Measurements from ENCODE around the gene ALPK3.

Gene ALPK3

DNA sequence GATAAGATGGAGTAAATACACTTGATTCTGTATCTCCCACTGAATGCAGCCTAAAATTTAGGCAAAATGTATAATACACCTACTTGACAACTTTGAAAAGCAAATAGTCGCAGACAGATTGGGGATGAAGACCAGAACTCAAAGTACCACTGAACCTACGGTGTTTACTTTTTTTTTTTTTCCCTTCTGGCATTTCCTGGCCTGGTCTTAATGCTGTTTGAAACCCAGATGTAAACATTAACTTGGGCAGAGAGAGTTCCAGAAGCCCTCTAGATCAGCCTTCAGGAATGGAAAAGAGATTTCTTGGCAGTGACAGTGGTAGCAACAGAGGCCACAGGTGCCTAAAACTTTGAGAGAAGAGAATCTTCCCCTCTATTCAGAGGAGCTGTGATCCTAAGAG is 27.8 kb downstream of the ALPK3 start:
- no peak for DNase-seq (ENCODE audit: low read depth in 2 of 3, low spot score in 1 of 3)

DNA sequence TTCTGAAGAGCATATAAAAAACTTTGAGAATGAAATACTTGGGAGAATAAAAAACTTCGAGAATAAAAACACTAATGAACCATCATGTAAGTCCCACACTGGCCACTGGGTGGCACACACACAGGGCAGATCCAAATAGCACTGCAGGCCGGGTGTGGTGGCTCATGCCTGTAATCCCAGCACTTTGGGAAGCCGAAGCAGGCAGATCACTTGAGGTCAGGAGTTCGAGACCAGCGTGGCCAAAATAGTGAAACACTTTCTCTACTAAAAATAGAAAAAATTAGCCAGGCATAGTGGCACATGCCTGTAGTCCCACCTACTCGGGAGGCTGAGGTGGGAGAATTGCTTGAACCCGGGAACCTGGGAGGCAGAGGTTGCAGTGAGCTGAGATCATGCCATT is 28.5 kb downstream of the ALPK3 start:
- peak; percentile 16 to 45 (median 25) for DNase-seq (ENCODE audit: low read depth in 2 of 3, low spot score in 1 of 3)

DNA sequence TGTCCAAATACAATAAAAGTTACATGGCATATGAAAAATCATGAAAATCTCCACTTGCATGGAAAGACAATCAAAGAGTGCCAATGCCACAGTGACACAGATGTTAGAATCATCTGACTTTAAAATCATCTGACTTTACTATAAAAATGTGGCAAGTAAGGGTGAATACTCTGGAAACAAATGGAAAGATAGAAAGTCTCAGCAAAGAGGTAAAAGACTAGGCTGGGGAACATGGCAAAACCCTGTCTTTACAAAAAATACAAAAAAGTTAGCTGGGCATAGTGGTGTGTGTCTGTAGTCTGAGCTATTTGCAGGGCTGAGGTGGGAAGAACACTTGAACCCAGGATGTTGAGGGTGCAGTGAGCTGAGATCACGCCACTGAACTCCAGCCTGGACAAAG is 29.1 kb downstream of the ALPK3 start:
- no peak for DNase-seq (ENCODE audit: low read depth in 2 of 3, low spot score in 1 of 3)

DNA sequence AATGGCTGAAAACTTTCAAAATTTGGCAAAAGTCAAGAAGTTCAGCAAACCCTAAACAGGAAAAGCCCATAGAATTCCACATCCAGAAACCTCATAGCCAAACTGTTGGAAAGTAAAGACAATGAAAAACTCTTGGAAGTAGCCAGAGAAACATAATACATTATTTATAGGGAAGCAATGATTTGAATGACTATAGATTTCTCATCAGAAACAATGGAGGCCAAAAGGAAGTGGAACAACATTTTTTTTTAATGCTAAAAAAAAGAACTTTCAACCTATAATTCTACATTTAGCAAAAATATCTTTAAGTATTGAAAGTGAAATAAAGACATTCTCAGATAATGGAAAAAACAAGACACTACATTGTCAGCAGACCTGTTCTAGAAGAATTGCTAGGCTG is 30.2 kb downstream of the ALPK3 start:
- no peak for DNase-seq (ENCODE audit: low read depth in 2 of 3, low spot score in 1 of 3)

DNA sequence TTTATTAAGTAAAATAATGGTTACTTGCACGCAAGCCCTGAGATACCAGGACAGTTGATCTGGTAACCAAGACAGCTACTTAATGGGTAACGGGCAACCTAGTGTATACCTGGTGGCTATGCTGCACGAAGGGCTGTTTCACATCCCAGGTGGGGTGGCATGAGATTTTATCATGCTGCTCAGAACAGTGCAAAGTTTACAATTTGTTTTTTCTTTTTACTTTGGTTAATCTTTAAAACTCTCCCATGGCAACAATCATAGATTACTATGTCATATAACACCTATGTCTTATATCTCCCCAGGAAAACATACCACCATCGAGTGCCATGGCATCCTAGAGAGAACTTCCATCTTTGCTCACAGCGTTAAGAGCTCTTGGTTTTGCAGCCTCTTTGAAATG is 35.1 kb downstream of the ALPK3 start:
- no peak for DNase-seq (ENCODE audit: low read depth in 2 of 3, low spot score in 1 of 3)

DNA sequence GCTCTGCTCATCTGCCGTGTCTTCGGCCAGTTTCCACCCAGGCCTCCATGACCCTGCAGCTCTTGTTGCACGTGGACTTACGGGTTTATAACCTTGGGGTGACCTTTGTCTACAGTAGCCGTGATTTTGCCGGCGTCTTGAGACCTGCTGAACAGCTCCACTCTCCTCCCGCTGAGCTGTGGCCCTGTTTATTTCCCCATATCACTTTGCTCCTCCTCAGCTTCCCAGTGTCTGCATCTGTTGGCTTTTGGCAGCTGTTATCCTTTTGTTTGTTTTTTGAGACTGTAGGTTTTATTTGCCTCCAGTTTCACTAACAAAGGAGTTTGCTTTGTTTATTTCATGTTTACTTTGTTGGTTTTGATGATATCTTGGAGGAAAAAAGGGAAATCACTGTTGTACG is 38.0 kb downstream of the ALPK3 start:
- DNase-seq (ENCODE audit: low read depth in 2 of 3, low spot score in 1 of 3), result no peak

DNA sequence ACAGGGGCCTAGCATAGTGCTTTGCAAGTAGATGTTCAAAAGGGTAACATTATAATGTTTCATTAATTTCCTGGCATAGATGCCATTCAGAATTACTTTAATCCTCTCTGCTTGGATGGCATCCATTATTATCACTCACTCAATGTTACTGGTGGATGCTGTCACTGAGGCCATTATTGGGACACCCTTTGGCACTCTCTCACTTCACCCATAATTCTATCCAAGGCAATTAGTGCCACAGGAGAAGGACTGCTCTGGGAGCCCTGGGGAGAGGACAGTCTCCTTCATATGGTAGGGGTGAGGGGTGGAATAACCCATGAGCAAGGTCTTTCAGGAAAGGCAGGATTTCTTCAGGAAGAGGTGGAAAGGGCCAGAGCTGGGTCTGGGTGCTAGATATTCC is 38.6 kb downstream of the ALPK3 start:
- no peak for DNase-seq (ENCODE audit: low read depth in 2 of 3, low spot score in 1 of 3)

DNA sequence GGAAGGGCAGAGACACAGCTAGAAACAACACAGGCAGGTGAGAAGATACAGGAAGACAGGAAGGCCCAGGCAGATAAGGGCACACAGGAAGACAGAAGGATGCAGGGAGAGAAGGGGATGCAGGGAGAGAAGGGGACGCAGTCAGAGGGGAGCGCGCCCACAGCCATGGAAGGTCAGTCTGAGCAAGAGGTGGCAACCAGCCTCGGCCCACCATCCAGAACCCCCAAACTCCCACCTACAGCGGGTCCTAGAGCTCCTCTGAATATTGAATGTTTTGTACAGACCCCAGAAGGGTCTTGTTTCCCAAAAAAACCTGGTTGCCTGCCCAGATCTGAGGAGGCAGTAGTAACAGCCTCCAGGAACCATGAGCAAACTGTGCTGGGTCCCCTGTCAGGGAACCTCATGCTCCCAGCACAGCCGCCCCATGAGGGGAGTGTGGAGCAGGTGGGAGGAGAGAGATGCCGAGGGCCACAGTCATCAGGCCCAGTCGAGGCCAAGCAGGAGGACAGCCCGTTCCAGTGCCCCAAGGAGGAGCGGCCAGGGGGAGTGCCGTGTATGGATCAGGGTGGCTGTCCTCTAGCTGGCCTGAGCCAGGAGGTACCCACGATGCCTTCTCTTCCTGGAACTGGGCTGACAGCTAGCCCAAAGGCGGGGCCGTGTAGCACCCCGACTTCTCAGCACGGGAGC is 39.7 kb downstream of the ALPK3 start:
- DNase-seq (ENCODE audit: low read depth in 2 of 3, low spot score in 1 of 3), result no peak

DNA sequence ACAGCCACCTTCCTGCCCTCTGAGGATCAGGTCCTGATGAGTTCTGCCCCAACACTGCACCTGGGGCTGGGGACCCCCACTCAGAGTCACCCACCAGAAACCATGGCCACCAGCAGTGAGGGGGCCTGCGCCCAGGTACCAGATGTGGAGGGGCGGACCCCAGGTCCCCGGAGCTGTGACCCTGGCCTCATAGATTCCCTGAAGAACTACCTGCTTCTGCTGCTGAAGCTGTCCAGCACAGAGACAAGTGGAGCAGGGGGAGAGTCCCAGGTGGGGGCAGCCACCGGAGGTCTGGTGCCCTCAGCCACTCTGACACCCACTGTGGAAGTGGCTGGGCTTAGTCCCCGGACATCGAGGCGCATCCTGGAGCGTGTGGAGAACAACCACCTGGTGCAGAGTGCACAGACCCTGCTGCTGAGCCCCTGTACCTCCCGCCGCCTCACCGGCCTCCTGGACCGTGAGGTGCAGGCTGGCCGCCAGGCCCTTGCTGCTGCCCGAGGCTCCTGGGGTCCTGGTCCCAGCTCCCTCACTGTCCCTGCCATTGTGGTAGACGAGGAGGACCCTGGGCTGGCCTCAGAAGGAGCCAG is 40.4 kb downstream of the ALPK3 start:
- no peak for DNase-seq (ENCODE audit: low read depth in 2 of 3, low spot score in 1 of 3)

DNA sequence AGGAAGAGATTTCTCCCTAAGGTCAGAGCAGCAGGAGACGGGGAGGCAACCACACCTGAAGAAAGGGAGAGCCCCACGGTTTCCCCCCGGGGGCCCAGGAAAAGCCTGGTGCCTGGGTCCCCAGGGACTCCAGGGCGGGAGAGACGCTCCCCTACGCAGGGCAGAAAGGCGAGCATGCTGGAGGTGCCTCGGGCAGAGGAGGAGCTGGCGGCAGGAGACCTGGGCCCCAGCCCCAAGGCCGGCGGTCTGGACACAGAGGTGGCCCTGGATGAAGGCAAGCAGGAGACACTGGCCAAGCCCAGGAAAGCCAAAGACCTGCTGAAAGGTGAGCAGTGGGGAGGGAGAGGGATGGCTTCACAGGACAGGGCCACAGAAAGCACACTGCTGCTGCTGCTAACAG is 41.1 kb downstream of the ALPK3 start:
- no peak for DNase-seq (ENCODE audit: low read depth in 2 of 3, low spot score in 1 of 3)

DNA sequence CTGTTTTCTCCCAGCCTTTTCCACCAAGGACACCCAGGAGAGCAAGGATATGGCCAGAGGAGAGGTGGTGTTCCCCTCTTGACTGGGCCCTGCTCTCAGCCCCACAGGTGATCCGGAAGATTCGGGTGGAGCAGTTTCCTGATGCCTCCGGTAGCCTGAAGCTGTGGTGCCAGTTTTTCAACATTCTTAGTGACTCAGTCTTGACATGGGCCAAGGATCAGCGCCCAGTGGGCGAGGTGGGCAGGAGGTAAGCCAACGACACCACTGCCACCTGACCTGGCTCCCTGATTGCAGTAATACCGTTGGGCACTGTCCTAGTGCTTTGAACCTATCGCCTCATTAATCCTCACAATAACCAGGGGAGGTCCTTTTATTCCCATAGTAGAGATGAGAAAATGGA is 42.0 kb downstream of the ALPK3 start:
- DNase-seq (ENCODE audit: low read depth in 2 of 3, low spot score in 1 of 3), result no peak

DNA sequence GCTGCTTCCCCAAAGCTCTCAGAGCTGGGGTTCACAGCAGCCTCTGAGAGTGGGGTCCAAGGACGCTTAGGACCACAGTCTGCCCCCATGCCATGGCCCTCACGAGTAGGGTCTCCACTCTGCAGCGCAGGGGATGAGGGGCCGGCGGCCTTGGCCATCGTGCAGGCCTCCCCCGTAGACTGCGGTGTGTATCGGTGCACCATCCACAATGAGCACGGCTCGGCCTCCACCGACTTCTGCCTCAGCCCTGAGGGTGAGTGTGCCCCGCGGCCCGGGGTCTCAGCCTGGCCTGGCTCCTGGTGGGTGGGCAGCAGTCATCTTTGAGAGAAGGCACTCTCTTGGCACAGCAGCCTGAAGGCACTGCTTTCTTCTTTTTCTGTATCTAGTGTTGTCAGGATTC is 42.5 kb downstream of the ALPK3 start:
- DNase-seq (ENCODE audit: low read depth in 2 of 3, low spot score in 1 of 3), result no peak

DNA sequence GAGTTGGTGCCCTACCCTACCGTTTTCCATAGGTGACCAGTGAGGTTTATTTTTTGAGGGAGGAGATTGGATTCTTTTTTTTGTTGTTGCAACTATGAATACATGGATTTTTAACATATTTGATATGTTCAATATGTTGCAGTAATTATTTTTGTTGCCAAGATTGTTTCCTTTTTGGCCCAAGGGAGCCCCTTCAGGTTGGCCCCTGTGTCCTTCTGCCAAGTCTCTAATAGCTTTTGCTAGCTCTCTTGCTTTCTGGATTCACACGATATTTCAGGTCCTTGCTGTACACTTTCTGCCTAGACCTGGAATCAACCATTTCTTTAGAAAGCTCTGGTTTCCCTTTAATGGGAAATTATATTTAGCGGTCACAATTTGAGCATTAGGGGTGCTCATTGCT is 44.6 kb downstream of the ALPK3 start:
- no peak for DNase-seq (ENCODE audit: low read depth in 2 of 3, low spot score in 1 of 3)

DNA sequence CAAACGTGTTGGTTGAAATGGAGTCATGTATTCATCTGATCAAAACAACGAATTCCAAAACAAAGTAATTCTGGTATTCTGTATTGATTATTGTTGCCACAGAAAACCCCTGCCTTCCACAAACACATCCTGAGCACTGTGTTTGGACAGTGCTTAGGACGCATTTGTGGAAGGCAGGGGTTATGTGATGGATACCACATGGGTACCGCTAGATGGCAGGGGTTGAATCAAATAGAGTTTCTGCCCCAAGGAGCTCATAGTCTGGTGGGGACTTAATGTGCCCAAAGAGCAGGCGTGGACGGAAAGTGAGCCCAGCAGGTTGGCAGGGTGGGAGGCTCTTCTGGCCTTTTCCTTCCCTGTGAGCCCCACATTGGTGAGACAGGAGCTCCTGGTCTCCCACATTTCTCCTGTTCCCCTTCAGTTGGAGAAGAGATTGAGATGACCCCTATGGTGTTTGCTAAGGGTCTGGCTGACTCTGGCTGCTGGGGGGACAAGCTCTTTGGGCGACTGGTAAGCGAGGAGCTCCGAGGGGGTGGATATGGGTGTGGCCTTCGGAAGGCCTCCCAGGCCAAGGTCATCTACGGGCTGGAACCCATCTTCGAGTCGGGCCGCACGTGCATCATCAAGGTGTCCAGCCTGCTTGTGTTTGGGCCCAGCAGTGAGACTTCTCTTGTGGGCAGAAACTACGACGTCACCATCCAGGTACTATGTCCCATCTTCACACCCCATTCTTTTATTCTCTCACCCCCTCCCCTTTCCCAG is 45.2 kb downstream of the ALPK3 start:
- no peak for DNase-seq (ENCODE audit: low read depth in 2 of 3, low spot score in 1 of 3)

DNA sequence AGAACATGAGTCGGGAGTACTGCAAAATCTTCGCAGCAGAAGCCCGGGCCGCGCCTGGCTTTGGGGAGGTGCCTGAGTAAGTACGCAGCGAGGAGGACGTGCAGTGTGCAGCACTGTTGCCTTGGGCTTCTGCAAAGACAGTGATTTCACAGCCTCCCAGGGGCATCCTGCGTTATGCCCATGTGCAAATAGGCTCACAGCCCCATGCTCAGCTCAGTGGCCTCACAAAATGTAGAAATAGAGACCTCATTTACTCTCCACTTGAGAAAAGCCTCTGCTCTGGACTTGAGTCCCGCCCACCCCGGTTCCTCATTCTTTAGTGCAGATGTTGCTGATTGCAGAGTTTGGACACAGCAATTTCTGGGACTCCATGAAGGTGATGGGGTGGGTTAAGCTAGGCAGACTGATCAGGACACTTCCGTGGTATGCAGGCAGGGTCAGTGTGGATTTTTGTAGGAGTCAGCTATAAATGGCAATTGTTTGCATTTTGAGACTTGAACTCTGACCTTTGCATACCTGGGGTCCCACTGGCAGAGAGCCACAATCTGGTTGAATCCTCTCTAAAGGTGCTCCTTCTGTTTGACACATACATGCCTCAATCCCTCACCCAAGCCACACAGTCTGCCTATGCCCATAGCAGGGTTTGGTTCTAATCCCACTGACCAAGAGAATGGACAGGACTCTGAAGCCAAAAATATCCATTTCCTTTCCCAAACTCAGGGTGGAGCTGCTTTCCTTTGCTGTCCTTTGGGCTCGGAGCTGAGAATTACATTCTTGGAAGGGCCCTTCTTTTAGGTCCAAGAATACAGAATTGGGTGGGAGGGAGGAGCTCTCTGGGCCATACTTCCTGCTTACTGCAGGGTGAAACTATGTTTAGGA is 46.6 kb downstream of the ALPK3 start:
- DNase-seq (ENCODE audit: low read depth in 2 of 3, low spot score in 1 of 3), result no peak

DNA sequence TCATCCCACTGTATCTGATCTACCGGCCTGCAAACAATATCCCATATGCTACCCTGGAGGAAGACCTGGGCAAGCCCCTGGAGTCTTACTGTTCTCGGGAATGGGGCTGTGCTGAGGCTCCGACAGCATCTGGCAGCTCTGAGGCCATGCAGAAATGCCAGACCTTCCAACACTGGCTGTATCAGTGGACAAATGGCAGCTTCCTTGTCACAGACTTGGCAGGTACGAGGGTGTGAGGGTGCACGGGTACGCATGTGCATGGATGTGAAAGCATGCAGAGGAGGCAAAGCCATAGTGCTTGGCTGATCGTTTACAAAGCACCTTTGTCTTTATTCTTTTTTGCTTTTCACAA is 47.3 kb downstream of the ALPK3 start:
- no peak for DNase-seq (ENCODE audit: low read depth in 2 of 3, low spot score in 1 of 3)

DNA sequence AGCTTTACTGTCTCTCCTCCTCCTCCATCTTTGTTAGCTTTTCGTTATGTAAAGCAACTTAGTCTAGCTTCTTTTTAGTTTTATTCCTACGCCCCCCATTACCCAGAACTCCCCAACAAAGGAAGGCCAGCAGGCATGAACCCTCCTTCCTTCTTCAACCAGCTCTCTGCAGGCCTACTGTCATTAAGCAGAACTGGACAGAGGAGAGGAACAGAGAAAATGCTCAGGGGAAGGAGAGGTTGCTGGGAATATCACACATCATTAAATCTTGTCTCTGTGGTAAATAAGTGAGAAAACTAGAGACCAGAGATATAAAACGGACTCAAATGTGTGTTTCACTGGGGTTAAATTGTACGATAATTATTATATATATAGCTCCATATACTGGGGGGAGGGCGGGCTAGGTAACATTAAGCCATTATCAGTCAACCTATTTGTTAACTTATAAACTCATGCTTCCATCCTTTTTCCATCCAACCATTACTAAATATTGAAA is 48.0 kb downstream of the ALPK3 start:
- DNase-seq (ENCODE audit: low read depth in 2 of 3, low spot score in 1 of 3), result no peak

DNA sequence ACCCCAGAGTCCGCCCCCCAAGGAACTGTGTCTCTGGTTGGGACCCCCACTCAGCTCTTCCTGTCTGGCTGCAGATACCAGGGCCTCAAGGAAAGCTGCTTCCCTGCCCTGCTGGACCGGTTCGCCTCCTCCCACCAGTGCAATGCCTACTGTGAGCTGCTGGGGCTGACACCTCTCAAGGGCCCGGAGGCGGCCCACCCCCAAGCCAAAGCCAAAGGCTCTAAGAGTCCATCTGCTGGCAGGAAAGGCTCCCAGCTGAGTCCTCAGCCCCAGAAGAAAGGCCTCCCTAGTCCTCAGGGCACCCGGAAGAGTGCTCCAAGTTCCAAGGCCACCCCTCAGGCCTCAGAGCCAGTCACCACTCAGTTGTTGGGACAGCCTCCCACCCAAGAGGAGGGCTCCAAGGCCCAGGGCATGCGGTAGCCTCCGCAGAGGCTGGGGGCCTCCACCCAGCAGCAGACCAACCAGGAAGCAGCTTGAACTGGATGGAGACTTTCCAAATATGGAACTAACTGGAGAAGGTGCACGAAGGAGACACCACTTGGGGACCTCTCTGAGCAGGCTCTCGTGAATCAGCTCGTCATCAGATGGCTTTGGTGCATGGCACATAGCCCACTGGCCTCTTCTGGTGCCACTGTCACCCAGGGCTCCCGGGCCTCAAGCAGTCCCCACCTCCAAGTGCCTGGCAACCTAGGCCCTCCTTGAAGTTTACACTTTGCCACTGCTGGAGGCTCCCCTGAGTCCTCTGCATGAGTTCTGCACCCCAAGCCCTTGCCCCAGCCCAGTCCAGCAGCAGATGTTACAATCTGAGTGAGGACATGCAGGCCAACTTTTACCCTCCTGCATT is 51.1 kb downstream of the ALPK3 start:
- DNase-seq (ENCODE audit: low read depth in 2 of 3, low spot score in 1 of 3), result no peak

DNA sequence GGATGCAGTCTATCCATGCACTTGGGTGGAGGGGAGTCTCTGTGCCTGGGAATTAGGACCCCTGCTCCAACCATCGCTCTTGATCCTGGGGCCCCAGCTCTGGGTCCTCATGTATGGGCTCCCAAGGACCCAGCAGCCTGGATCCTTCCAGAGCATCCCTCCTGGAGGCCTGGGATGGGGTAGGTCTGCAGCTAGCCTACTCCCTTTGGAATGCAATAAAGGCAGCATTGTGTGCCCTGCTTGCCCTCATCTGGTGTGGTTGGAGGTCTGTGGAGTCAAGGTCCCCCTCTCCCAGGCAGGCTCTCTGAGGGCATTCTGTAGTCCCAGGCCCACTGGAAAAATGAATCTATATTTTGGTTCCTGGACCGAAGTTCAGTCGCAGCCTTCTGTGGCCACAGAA is 52.4 kb downstream of the ALPK3 start:
- no peak for DNase-seq (ENCODE audit: low read depth in 2 of 3, low spot score in 1 of 3)

DNA sequence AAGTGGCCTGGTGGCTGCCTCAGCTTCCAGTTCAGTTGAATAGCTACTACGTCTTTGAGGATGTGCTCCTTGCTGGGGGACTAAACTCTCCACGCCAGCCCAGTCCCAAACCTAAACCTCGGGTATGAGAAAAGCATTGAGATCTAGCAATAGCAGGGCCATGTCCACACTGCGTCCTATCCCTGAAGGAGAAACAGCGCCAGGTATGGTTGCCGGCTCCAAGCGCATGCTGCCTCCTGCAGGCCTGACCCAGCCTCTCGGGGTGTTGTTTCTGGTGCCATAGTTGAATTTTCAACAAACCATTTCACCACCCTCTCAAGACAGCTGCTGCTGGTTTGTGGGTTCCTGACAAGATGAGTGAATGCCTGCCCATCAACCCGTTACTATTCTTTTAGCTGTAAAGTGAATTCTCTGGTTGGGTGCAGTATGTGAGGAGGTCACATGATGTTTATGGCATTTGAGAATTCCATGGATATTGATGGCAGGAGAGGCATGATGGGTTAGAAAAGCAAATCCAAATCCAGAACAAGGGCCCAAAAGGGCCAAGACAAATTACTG is 54.4 kb downstream of the ALPK3 start:
- no peak for DNase-seq (ENCODE audit: low read depth in 2 of 3, low spot score in 1 of 3)
